B cell (primary cell): ENCODE measurements around the gene THADA. TPM values are rescaled to one million over a fixed set of nuclear protein-coding genes. Genes with fewer than 3 reads are reported as not detected.

Source experiments
- ATAC-seq: fragments of 200-7000 bp; cut with Tn5 transposase; one replicate; pipeline ENCODE4 v1.10.0; 2021; ENCODE audit warnings: low read depth, mild to moderate bottlenecking, moderate number of reproducible peaks, moderate library complexity
- CTCF ChIA-PET: fragments of 350-600 bp; sonication (Branson Sonifier 250); formaldehyde crosslinking; loops from one replicate; lab custom pipeline; 2021; ENCODE audit warnings: antibody characterized with exemption, inconsistent platforms; lab: Charles Lee
- POLR2A ChIA-PET: fragments of 350-600 bp; sonication (Branson Sonifier 250); formaldehyde crosslinking; loops from one replicate; lab custom pipeline; 2021; ENCODE audit warnings: antibody characterized with exemption; lab: Charles Lee
- DNase-seq: peaks from one replicate; pipeline ENCODE4 v3.0.0; 2013
- H2AFZ ChIP-seq: 2 replicates; pipeline ENCODE4 v1.6.1; 2012; ENCODE audit warnings: mild to moderate bottlenecking, low read depth, low read length; ENCODE audit not compliant: insufficient read depth, poor library complexity, severe bottlenecking
- H3K27ac ChIP-seq, 2 donors: 1 replicate in 1 of 2; 2 replicates in 1 of 2; pipeline ENCODE4 v1.5.1; 2012 to 2013; ENCODE audit warnings: low read length in 2 of 2, mild to moderate bottlenecking in 2 of 2, moderate library complexity in 1 of 2
- H3K27me3 ChIP-seq, 4 experiments: fragments of 200-600 bp in 1 of 4; sonication (generic) in 1 of 4; replicated peaks in 1 of 4; 1 replicate in 2 of 4; 2 replicates in 2 of 4; pipeline versions ENCODE4 v1.6.1 to v1.7.0; 2013 to 2016; ENCODE audit warnings: low read length in 3 of 4, mild to moderate bottlenecking in 2 of 4, mixed read lengths in 1 of 4, moderate library complexity in 1 of 4; ENCODE audit not compliant: insufficient read depth in 4 of 4, control insufficient read depth in 3 of 4; ENCODE audit errors: control extremely low read depth in 1 of 4
- H3K36me3 ChIP-seq, 2 experiments: replicated peaks in 1 of 2; 1 replicate in 1 of 2; 2 replicates in 1 of 2; pipeline versions ENCODE4 v1.6.1 to v1.7.1; 2013; ENCODE audit warnings: low read length in 1 of 2; ENCODE audit not compliant: insufficient read depth in 2 of 2, control insufficient read depth in 1 of 2; ENCODE audit errors: control extremely low read depth in 1 of 2, extremely low read depth in 1 of 2
- H3K4me1 ChIP-seq, 2 donors: fragments of 200-600 bp in 1 of 2; sonication (generic) in 1 of 2; 1 replicate in 1 of 2; 2 replicates in 1 of 2; pipeline versions ENCODE4 v1.5.1 to v1.6.1; 2013 to 2017; ENCODE audit warnings: low read length in 2 of 2; ENCODE audit not compliant: control insufficient read depth in 2 of 2, insufficient read depth in 2 of 2
- H3K4me2 ChIP-seq: replicated peaks from 2 replicates; pipeline ENCODE3; 2012; ENCODE audit warnings: mild to moderate bottlenecking, low read depth, low read length; ENCODE audit not compliant: poor library complexity, severe bottlenecking
- H3K4me3 ChIP-seq, 5 experiments: fragments of 200-600 bp in 1 of 5; sonication (generic) in 1 of 5; 1 replicate in 3 of 5; 2 replicates in 2 of 5; pipeline versions ENCODE4 v1.5.1 to v1.7.0; 2011 to 2016; ENCODE audit warnings: low read length in 4 of 5, mild to moderate bottlenecking in 4 of 5, low read depth in 2 of 5, control low read depth in 1 of 5, moderate library complexity in 1 of 5; ENCODE audit not compliant: insufficient read depth in 1 of 5; ENCODE audit errors: control extremely low read depth in 1 of 5, extremely low read depth in 1 of 5
- H3K79me2 ChIP-seq: fragments of 200-600 bp; sonication (generic); one replicate; pipeline ENCODE4 v1.6.0; 2016; ENCODE audit warnings: low read length; ENCODE audit not compliant: control insufficient read depth, insufficient read depth
- H3K9ac ChIP-seq: fragments of 200-600 bp; sonication (generic); 2 replicates; pipeline ENCODE4 v1.6.1; 2017; ENCODE audit warnings: mild to moderate bottlenecking, low read length, moderate library complexity
- H3K9me3 ChIP-seq, 3 donors: one replicate each; pipeline versions ENCODE4 v1.6.1 to v1.7.1; 2013; ENCODE audit warnings: low read length in 2 of 3; ENCODE audit not compliant: control insufficient read depth in 2 of 3, insufficient read depth in 1 of 3; ENCODE audit errors: control extremely low read depth in 1 of 3
- H4K20me1 ChIP-seq: 2 replicates; pipeline ENCODE4 v1.6.0; 2012; ENCODE audit warnings: mild to moderate bottlenecking, low read length; ENCODE audit not compliant: insufficient read depth, control insufficient read depth, poor library complexity, severe bottlenecking
- H3K27ac Mint-ChIP-seq: one replicate; pipeline ENCODE4 v1.8.0; 2021; ENCODE audit warnings: mixed read lengths
- H3K27me3 Mint-ChIP-seq: one replicate; pipeline ENCODE4 v1.8.0; 2021; ENCODE audit warnings: mixed read lengths
- H3K4me1 Mint-ChIP-seq: one replicate; pipeline ENCODE4 v1.8.0; 2021; ENCODE audit warnings: mixed read lengths
- H3K4me3 Mint-ChIP-seq: one replicate; pipeline ENCODE4 v1.8.0; 2021; ENCODE audit warnings: mixed read lengths
- H3K9me3 Mint-ChIP-seq: one replicate; pipeline ENCODE4 v1.8.0; 2022; ENCODE audit warnings: mixed read lengths; ENCODE audit not compliant: insufficient read depth
- CTCF ChIP-seq: fragments of 200-600 bp; IDR thresholded peaks from one replicate; pipeline ENCODE4 v1.8.0; 2022; ENCODE audit warnings: antibody characterized with exemption, mild to moderate bottlenecking
- EZH2 ChIP-seq: IDR thresholded peaks from 2 replicates; pipeline ENCODE4 v1.6.1; 2012; ENCODE audit warnings: borderline replicate concordance, low read depth, mild to moderate bottlenecking, moderate library complexity, low read length; ENCODE audit not compliant: insufficient read depth, poor library complexity, severe bottlenecking
- WGBS: methylation state at CpG from one replicate; pipeline ENCODE4 v1.1.5; 2013; ENCODE audit warnings: missing lambda C conversion rate; ENCODE audit not compliant: insufficient coverage; 5-methylcytosine and 5-hydroxymethylcytosine counted together
- intact Hi-C: fragments of 100-400 bp; cut with micrococcal nuclease; formaldehyde crosslinking; loops from one replicate; pipeline ENCODE4 v1.10.0; 2022
- polyA plus RNA-seq: library from polyadenylated mRNA; depleted of rRNA; stranded (reverse); fragments of >200 nt; gene quantifications from 2 replicates; pipeline ENCODE4 v1.2.3, GENCODE V29; 2012
- total RNA-seq, 2 donors: library from RNA; stranded (reverse); fragments of 120-200 nt in 1 of 2; gene quantifications; 1 replicate in 1 of 2; 2 replicates in 1 of 2; pipeline versions ENCODE4 v1.2.3 to v1.2.4, GENCODE V29; 2013 to 2022

Gene THADA
- total and polyA plus RNA-seq, 2 donors (not counting 1 experiment from before 2014, with no cell fraction given): 17.6 to 48.5 TPM

- Histone ChIP-seq H3K9ac (no peak overlapping the region), H2AFZ (no peak overlapping the region), H3K4me1 (no peaks in the 10 kb centered on the region), H4K20me1 (no peaks in the 10 kb centered on the region), H3K27ac (no peak overlapping the region), H3K79me2 (no peaks in the 10 kb centered on the region), H3K9me3 (no peaks in the 10 kb centered on the region), H3K4me2 (no peak overlapping the region), H3K36me3 (peaks cover 4 to 10% of the 10 kb centered on the region in 2 experiments), H3K27me3 (no peaks in the 10 kb centered on the region), H3K4me3 (no peak overlapping the region)
- WGBS: no CpG with 5 or more reads among the region's 1 CpG
- Mint-ChIP-seq H3K27me3 (no peaks in the 10 kb centered on the region), H3K27ac (no peak overlapping the region), H3K9me3 (no peaks in the 10 kb centered on the region), H3K4me3 (no peak overlapping the region), H3K4me1 (peaks cover 3% of the 10 kb centered on the region)
- no peak for TF ChIP-seq EZH2
- ChIA-PET CTCF (no interaction called here), POLR2A (interaction anchor here (0.6 kb wide), 1 partner anchor 408 kb away, joined by 7 read pairs; no protein-coding TSS in a partner anchor)
- ATAC-seq: no peak
- DNase-seq: no peak
- intact Hi-C loops: no loop called here
Observed at GRCh38 chr2:43379494-43379893, 216.3 kb downstream of the THADA start.

DNA sequence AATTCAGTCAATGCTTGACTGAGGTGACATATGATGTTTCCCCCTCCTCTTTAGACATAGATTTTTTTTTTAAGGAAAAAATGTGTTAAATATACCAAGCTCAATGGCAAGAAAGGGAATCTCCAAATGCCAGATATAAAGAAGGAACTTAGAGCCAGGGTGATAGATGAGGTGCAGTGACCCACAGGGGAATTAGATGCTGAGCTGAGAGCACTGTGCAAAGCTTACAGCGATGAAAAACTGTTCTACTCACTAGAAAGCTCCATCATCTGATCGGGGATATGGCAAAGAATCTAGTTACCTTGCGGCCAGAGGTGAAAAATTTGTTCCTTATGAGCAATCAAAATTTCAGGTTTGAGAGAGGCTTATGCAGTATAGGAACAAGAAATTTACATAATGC lies 218.5 kb downstream of the THADA start:
- TF ChIP-seq CTCF (no peak), EZH2 (no peak)
- Mint-ChIP-seq H3K4me3 (no peak overlapping the region), H3K27me3 (no peaks in the 10 kb centered on the region), H3K9me3 (no peaks in the 10 kb centered on the region), H3K4me1 (no peaks in the 10 kb centered on the region), H3K27ac (no peak overlapping the region)
- no peaks in the 10 kb centered on the region for H4K20me1 ChIP-seq
- H3K27ac ChIP-seq: no peak overlapping the region
- no peak for DNase-seq
- ATAC-seq: no peak
- POLR2A ChIA-PET: no interaction called here
- no CpG with 5 or more reads among the region's 3 CpGs for WGBS
- H3K9ac ChIP-seq: no peak overlapping the region
- H3K36me3 ChIP-seq: peaks cover 8 to 10% of the 10 kb centered on the region in 2 experiments
- no peaks in the 10 kb centered on the region for H3K27me3 ChIP-seq
- CTCF ChIA-PET: no interaction called here
- H3K79me2 ChIP-seq: no peaks in the 10 kb centered on the region
- H3K4me3 ChIP-seq: no peak overlapping the region
- intact Hi-C loops: no loop called here
- H3K4me1 ChIP-seq: no peaks in the 10 kb centered on the region
- H3K9me3 ChIP-seq: no peaks in the 10 kb centered on the region
- no peak overlapping the region for H2AFZ ChIP-seq
- no peak overlapping the region for H3K4me2 ChIP-seq
